ENCODE measurements around the gene PPAT. TPM values are rescaled to one million over a fixed set of nuclear protein-coding genes. Genes with fewer than 3 reads are reported as not detected.

Gene PPAT
- total and polyA plus RNA-seq, 2 donors (not counting 3 experiments of a cell fraction or from before 2014, with no cell fraction given) = 4.3 to 25.5 TPM

- dilution Hi-C loops (cut with MboI; ENCODE audit: extremely low pct_ligation_motif_present, low sequenced_read_pairs) = no loop called here
- no peaks in the 10 kb centered on the region for H3K9me1 ChIP-seq (replicated peaks; ENCODE audit: control insufficient read depth, extremely low read depth, insufficient read depth, low read length)
- no peaks in the 10 kb centered on the region for H3K36me3 ChIP-seq (ENCODE audit: control insufficient read depth in 2 of 2, extremely low read depth in 1 of 2, insufficient read depth in 2 of 2, low read length in 2 of 2)
- DNase-seq (ENCODE audit: low read depth, low spot score) (no peak), FAIRE-seq (no peak)
- H3K27ac ChIP-seq (ENCODE audit: insufficient read depth, low read depth, low read length) = peak overlapping the region; percentile 97
- intact Hi-C loops (cut with micrococcal nuclease) = no loop called here
- no peaks in the 10 kb centered on the region for H3K27me3 ChIP-seq (ENCODE audit: control insufficient read depth in 2 of 2, insufficient read depth in 2 of 2, low read length in 2 of 2)
- H4K20me1 ChIP-seq (replicated peaks; ENCODE audit: control insufficient read depth, extremely low read depth, insufficient read depth, low read length) = no peaks in the 10 kb centered on the region
- BruUV-seq (replicated peaks) = no TSS peak
- H3K9ac ChIP-seq (replicated peaks; ENCODE audit: extremely low read depth, insufficient read depth, low read length) = no peak overlapping the region
- H3K4me3 ChIP-seq (replicated peaks in 1 of 3; ENCODE audit: insufficient read depth in 1 of 3, low read depth in 1 of 3, low read length in 3 of 3) = no peak overlapping the region
- ChIA-PET CTCF (interaction anchor here (2.2 kb wide), 1 partner anchor 17 kb away, joined by 16 read pairs; no protein-coding TSS in a partner anchor), POLR2A (interaction anchor here (1.0 kb wide), 1 partner anchor 22 kb away, joined by 6 read pairs; the partner anchor contains the start of gene AASDH)
- H3K9me3 ChIP-seq (replicated peaks; ENCODE audit: control insufficient read depth, insufficient read depth, low read length) = no peaks in the 10 kb centered on the region
- peak overlapping the region; percentile 99 for H3K4me2 ChIP-seq (ENCODE audit: insufficient read depth, low read length)
- H3K4me1 ChIP-seq (ENCODE audit: control insufficient read depth, extremely low read depth, insufficient read depth, low read length) = peaks cover 40% of the 10 kb centered on the region
- no peak overlapping the region for H2AFZ ChIP-seq (ENCODE audit: low read depth, low read length)
- TF ChIP-seq FOS (IDR thresholded peaks at IDR 0.05; ENCODE audit: borderline replicate concordance, insufficient read depth, low read length) (no peak), GATA2 (IDR thresholded peaks at IDR 0.05; ENCODE audit: insufficient read depth, insufficient read length, low read depth, low read length) (no peak), CTCF (IDR thresholded peaks at IDR 0.05; ENCODE audit: extremely low read depth in 1 of 2, insufficient read depth in 1 of 2, low read depth in 1 of 2, low read length in 2 of 2) (no peak), MYC (IDR thresholded peaks at IDR 0.05; ENCODE audit: low read depth, low read length) (no peak), EZH2 (IDR thresholded peaks at IDR 0.05; ENCODE audit: borderline replicate concordance, low read depth, low read length, severe bottlenecking) (no peak), POLR2A (IDR thresholded peaks at IDR 0.05; ENCODE audit: low read depth, low read length) (no peak)
- H3K79me2 ChIP-seq (ENCODE audit: control insufficient read depth, insufficient read depth, low read length) = peaks cover 52% of the 10 kb centered on the region
These were observed 26.4 kb downstream of the PPAT start for GRCh38 chr4:56408978-56409377.

GRCh38 chr4:56406151-56406550 lies 29.3 kb downstream of the PPAT start:
- FAIRE-seq = no peak
- POLR2A ChIA-PET = no interaction called here

More at GRCh38 chr4:56406151-56406550, 29.3 kb downstream of the PPAT start:
- Histone ChIP-seq H3K4me2 (ENCODE audit: insufficient read depth, low read length) (no peak overlapping the region), H3K9me1 (replicated peaks; ENCODE audit: control insufficient read depth, extremely low read depth, insufficient read depth, low read length) (no peaks in the 10 kb centered on the region), H3K79me2 (ENCODE audit: control insufficient read depth, insufficient read depth, low read length) (peaks cover 32% of the 10 kb centered on the region), H3K4me3 (replicated peaks in 1 of 3; ENCODE audit: insufficient read depth in 1 of 3, low read depth in 1 of 3, low read length in 3 of 3) (no peak overlapping the region), H3K4me1 (ENCODE audit: control insufficient read depth, extremely low read depth, insufficient read depth, low read length) (peaks cover 36% of the 10 kb centered on the region), H3K9ac (replicated peaks; ENCODE audit: extremely low read depth, insufficient read depth, low read length) (no peak overlapping the region), H4K20me1 (replicated peaks; ENCODE audit: control insufficient read depth, extremely low read depth, insufficient read depth, low read length) (no peaks in the 10 kb centered on the region), H3K27ac (ENCODE audit: insufficient read depth, low read depth, low read length) (no peak overlapping the region), H2AFZ (ENCODE audit: low read depth, low read length) (no peak overlapping the region), H3K27me3 (ENCODE audit: control insufficient read depth in 2 of 2, insufficient read depth in 2 of 2, low read length in 2 of 2) (no peaks in the 10 kb centered on the region), H3K9me3 (replicated peaks; ENCODE audit: control insufficient read depth, insufficient read depth, low read length) (no peaks in the 10 kb centered on the region), H3K36me3 (ENCODE audit: control insufficient read depth in 2 of 2, extremely low read depth in 1 of 2, insufficient read depth in 2 of 2, low read length in 2 of 2) (peaks cover 0 to 2% of the 10 kb centered on the region in 2 experiments)
- dilution Hi-C loops (cut with MboI; ENCODE audit: extremely low pct_ligation_motif_present, low sequenced_read_pairs) (no loop called here), intact Hi-C loops (cut with micrococcal nuclease) (no loop called here)
- BruUV-seq (replicated peaks) = no TSS peak
- DNase-seq (ENCODE audit: low read depth, low spot score) = no peak
- CTCF ChIA-PET = interaction anchor here (1.6 kb wide), 2 partner anchors 10 to 17 kb away, joined by 9 to 10 read pairs; no protein-coding TSS in a partner anchor
- TF ChIP-seq GATA2 (IDR thresholded peaks at IDR 0.05; ENCODE audit: insufficient read depth, insufficient read length, low read depth, low read length) = no peak
- TF ChIP-seq POLR2AphosphoS5 (IDR thresholded peaks at IDR 0.05; ENCODE audit: insufficient read depth, low read depth, low read length) = no peak
- no peak for TF ChIP-seq EZH2 (IDR thresholded peaks at IDR 0.05; ENCODE audit: borderline replicate concordance, low read depth, low read length, severe bottlenecking)
- TF ChIP-seq POLR2A (IDR thresholded peaks at IDR 0.05; ENCODE audit: low read depth, low read length) = no peak
- no peak for TF ChIP-seq MAX (IDR thresholded peaks at IDR 0.05; ENCODE audit: insufficient read depth, insufficient read length)
- no peak for TF ChIP-seq MYC (IDR thresholded peaks at IDR 0.05; ENCODE audit: low read depth, low read length)
- TF ChIP-seq JUN (IDR thresholded peaks at IDR 0.05; ENCODE audit: borderline replicate concordance, insufficient read depth, insufficient read length, low read depth) = no peak
- no peak for TF ChIP-seq FOS (IDR thresholded peaks at IDR 0.05; ENCODE audit: borderline replicate concordance, insufficient read depth, low read length)
